ENCODE data around the gene RPL13A. TPM values are rescaled to one million over a fixed set of nuclear protein-coding genes. Genes with fewer than 3 reads are reported as not detected.

RPL13A gene
- total and polyA plus RNA-seq, 2 of the 13 experiments (the other 11 are each of a cell fraction or from before 2014, with no cell fraction given) = 2,601 to 3,407 TPM

GRCh38 chr19:49515767-49516166, 28.4 kb downstream of the RPL13A start:
- FAIRE-seq (no peak), DNase-seq (ENCODE audit: low spot score) (no peak), ATAC-seq (no peak)
- peaks cover 21% of the 10 kb centered on the region for H3K79me2 ChIP-seq (ENCODE audit: insufficient read depth, low read length)
- CTCF ChIA-PET (ENCODE audit: low intra/inter-chr PET ratio, low total read pairs) = no interaction called here
- H3K36me3 ChIP-seq (replicated peaks in 1 of 2; ENCODE audit: control insufficient read depth in 1 of 2, insufficient read depth in 2 of 2, low read length in 2 of 2) = peaks cover 0 to 1% of the 10 kb centered on the region in 2 experiments; a peak in 2 of 5 replicates
- 68% methylated on average over 4 of the region's 4 CpGs for WGBS (ENCODE audit: low lambda C conversion rate)
- POLR2A ChIA-PET = no interaction called here
- H3K9ac ChIP-seq (ENCODE audit: insufficient read depth, low read depth, low read length) = no peak overlapping the region; the same call in 1 of the 2 replicates
- no TSS peak for BruUV-seq (replicated peaks)
- intact Hi-C loops (cut with micrococcal nuclease; ENCODE audit: unreplicated experiment) = no loop called here
- no peak overlapping the region for H3K4me3 ChIP-seq (replicated peaks in 1 of 3; ENCODE audit: insufficient read depth in 1 of 3, low read depth in 2 of 3, low read length in 3 of 3)
- H2AFZ ChIP-seq (ENCODE audit: low read length) = no peak overlapping the region
- H3K27me3 ChIP-seq (ENCODE audit: control insufficient read depth in 1 of 2, insufficient read depth in 2 of 2, low read length in 2 of 2) = no peaks in the 10 kb centered on the region
- no peak overlapping the region for H3K27ac ChIP-seq (ENCODE audit: extremely low read length, insufficient read depth, low read length)
- H4K20me1 ChIP-seq (ENCODE audit: insufficient read depth, low read length) = no peaks in the 10 kb centered on the region
- H3K9me3 ChIP-seq (ENCODE audit: low read length) = no peaks in the 10 kb centered on the region
- in situ Hi-C loops (cut with HindIII; ENCODE audit: extremely low pct_ligation_motif_present, low pct_unique_long_range_greater_than_20kb) = no loop called here
- TF ChIP-seq ZNF567 (CRISPR knock-in tag; IDR thresholded peaks at IDR 0.05; ENCODE audit: borderline replicate concordance) (no peak), CCAR2 (optimal IDR thresholded peaks at IDR 0.05; ENCODE audit: low read depth, low read length) (no peak), POLR2A (IDR thresholded peaks at IDR 0.05; ENCODE audit: insufficient read depth in 1 of 2, low read depth in 2 of 2, low read length in 2 of 2) (0 out of 4 replicates have a peak, but pooled peaks of 1 of the 2 experiments have one; percentile 23), ZNF691 (CRISPR knock-in tag; IDR thresholded peaks at IDR 0.05; ENCODE audit: borderline replicate concordance, low read depth) (no peak), U2AF1 (optimal IDR thresholded peaks at IDR 0.05; ENCODE audit: low read depth, low read length) (no peak), CREB1 (IDR thresholded peaks at IDR 0.05) (no peak), CREB1 (CRISPR knock-in tag; IDR thresholded peaks at IDR 0.05) (no peak)
- TF ChIP-seq, protein P1, sequence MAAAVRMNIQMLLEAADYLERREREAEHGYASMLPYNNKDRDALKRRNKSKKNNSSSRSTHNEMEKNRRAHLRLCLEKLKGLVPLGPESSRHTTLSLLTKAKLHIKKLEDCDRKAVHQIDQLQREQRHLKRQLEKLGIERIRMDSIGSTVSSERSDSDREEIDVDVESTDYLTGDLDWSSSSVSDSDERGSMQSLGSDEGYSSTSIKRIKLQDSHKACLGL (CRISPR knock-in tag; IDR thresholded peaks at IDR 0.05) = no peak
- TF ChIP-seq, protein P2, sequence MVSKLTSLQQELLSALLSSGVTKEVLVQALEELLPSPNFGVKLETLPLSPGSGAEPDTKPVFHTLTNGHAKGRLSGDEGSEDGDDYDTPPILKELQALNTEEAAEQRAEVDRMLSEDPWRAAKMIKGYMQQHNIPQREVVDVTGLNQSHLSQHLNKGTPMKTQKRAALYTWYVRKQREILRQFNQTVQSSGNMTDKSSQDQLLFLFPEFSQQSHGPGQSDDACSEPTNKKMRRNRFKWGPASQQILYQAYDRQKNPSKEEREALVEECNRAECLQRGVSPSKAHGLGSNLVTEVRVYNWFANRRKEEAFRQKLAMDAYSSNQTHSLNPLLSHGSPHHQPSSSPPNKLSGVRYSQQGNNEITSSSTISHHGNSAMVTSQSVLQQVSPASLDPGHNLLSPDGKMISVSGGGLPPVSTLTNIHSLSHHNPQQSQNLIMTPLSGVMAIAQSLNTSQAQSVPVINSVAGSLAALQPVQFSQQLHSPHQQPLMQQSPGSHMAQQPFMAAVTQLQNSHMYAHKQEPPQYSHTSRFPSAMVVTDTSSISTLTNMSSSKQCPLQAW (CRISPR knock-in tag; IDR thresholded peaks at IDR 0.05) = no peak
- H3K4me1 ChIP-seq (ENCODE audit: insufficient read depth, low read length) = peaks cover 37% of the 10 kb centered on the region
- peak overlapping the region; percentile 21 for H3K4me2 ChIP-seq (ENCODE audit: low read depth, low read length)

Data from HepG2 (cell line).